ENCODE results near the gene TBX4.
A peak's percentile ranks its signal among the peaks of the same experiment; 100 is the strongest.

TBX4 gene

GRCh38 chr17:61412860-61413660 lies 39.2 kb upstream of the TBX4 start:
- TF ChIP-seq GLIS3 (CRISPR knock-in tag; IDR thresholded peaks at IDR 0.05) (no peak), TCF4 (CRISPR knock-in tag; IDR thresholded peaks at IDR 0.05; ENCODE audit: borderline replicate concordance) (0 out of 2 replicates have a peak, but pooled peaks have one; percentile 16)
- ATAC-seq, result peak; percentile 3

- TF ChIP-seq, protein P1, sequence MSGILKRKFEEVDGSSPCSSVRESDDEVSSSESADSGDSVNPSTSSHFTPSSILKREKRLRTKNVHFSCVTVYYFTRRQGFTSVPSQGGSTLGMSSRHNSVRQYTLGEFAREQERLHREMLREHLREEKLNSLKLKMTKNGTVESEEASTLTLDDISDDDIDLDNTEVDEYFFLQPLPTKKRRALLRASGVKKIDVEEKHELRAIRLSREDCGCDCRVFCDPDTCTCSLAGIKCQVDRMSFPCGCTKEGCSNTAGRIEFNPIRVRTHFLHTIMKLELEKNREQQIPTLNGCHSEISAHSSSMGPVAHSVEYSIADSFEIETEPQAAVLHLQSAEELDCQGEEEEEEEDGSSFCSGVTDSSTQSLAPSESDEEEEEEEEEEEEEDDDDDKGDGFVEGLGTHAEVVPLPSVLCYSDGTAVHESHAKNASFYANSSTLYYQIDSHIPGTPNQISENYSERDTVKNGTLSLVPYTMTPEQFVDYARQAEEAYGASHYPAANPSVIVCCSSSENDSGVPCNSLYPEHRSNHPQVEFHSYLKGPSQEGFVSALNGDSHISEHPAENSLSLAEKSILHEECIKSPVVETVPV (CRISPR knock-in tag; IDR thresholded peaks at IDR 0.05), result no peak
- no peak for TF ChIP-seq ISL1 (CRISPR knock-in tag; IDR thresholded peaks at IDR 0.05)
- TF ChIP-seq, protein P2, sequence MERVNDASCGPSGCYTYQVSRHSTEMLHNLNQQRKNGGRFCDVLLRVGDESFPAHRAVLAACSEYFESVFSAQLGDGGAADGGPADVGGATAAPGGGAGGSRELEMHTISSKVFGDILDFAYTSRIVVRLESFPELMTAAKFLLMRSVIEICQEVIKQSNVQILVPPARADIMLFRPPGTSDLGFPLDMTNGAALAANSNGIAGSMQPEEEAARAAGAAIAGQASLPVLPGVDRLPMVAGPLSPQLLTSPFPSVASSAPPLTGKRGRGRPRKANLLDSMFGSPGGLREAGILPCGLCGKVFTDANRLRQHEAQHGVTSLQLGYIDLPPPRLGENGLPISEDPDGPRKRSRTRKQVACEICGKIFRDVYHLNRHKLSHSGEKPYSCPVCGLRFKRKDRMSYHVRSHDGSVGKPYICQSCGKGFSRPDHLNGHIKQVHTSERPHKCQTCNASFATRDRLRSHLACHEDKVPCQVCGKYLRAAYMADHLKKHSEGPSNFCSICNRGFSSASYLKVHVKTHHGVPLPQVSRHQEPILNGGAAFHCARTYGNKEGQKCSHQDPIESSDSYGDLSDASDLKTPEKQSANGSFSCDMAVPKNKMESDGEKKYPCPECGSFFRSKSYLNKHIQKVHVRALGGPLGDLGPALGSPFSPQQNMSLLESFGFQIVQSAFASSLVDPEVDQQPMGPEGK (CRISPR knock-in tag; IDR thresholded peaks at IDR 0.05; ENCODE audit: borderline replicate concordance), result no peak
- TF ChIP-seq ZFP30 (CRISPR knock-in tag; IDR thresholded peaks at IDR 0.05), result no peak
- TF ChIP-seq PPARA (CRISPR knock-in tag; IDR thresholded peaks at IDR 0.05; ENCODE audit: borderline replicate concordance), result no peak
- no peak for TF ChIP-seq TSHZ2 (CRISPR knock-in tag; IDR thresholded peaks at IDR 0.05)
- no peak for TF ChIP-seq RARB (CRISPR knock-in tag; IDR thresholded peaks at IDR 0.05)
- TF ChIP-seq OSR1 (CRISPR knock-in tag; IDR thresholded peaks at IDR 0.05), result no peak
- no peak for TF ChIP-seq ARNTL (CRISPR knock-in tag; IDR thresholded peaks at IDR 0.05; ENCODE audit: borderline replicate concordance, low read depth)
- no peak for TF ChIP-seq ZNF565 (CRISPR knock-in tag; conservative IDR thresholded peaks at IDR 0.05; ENCODE audit: low read depth)
- no peak for TF ChIP-seq BACH2 (CRISPR knock-in tag; IDR thresholded peaks at IDR 0.05; ENCODE audit: borderline replicate concordance)
- TF ChIP-seq TOX (CRISPR knock-in tag; IDR thresholded peaks at IDR 0.05; ENCODE audit: borderline replicate concordance), result no peak
- no peak for TF ChIP-seq ZNF70 (CRISPR knock-in tag; IDR thresholded peaks at IDR 0.05)
- ATAC-seq, result no peak
Measured at GRCh38 chr17:61413661-61414126, 38.5 kb upstream of the TBX4 start.

DNA sequence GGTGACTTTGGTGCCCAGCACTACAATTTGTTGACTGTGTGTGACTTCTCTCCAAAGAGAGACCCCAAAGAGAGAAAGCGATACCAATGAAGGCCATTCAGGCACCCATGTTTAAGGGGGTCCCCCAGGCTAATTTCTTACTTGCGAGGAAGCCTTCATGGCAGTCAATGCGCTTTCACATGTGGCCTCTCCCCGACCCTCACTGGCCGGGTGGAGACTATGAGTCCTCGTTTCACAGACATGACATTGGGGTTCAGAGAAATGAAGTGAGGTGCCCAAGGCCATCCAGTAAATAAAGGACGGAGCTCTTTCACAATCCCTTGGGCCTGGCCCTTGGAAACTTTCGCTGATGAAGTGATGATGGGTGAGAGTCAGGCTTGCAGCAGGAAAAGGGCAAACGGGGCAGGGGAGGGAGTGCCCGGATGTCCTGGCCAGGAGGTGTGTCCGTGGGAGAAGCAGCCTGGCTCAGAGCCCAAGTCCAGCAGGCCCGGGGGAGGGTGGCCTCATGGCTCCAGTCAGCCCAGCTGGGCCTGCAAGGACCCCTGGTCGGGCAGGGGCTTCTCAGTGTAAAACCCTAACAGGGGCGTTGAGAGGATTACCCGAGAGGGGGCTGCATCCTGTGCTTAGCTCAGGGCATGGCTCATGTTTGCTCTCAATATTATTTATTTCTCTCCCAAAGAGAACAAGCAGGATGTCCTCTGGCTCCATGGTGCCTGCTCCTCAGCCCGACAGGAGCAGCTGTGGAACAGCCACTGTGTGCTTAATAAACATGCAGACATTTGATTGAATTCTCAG lies 37.9 kb upstream of the TBX4 start:
- TF ChIP-seq TOX (CRISPR knock-in tag; IDR thresholded peaks at IDR 0.05; ENCODE audit: borderline replicate concordance), result no peak
- TF ChIP-seq ZFP30 (CRISPR knock-in tag; IDR thresholded peaks at IDR 0.05), result 0 out of 2 replicates have a peak, but pooled peaks have one; percentile 10
- TF ChIP-seq CSDC2 (CRISPR knock-in tag; IDR thresholded peaks at IDR 0.05), result no peak
- no peak for TF ChIP-seq PPARA (CRISPR knock-in tag; IDR thresholded peaks at IDR 0.05; ENCODE audit: borderline replicate concordance)
- no peak for TF ChIP-seq ISL1 (CRISPR knock-in tag; IDR thresholded peaks at IDR 0.05)
- TF ChIP-seq ESRRG (CRISPR knock-in tag; IDR thresholded peaks at IDR 0.05), result peak; percentile 3; the same call in 1 of the 2 replicates
- peak; percentile 59; the same call in 1 of the 2 replicates for TF ChIP-seq GLIS3 (CRISPR knock-in tag; IDR thresholded peaks at IDR 0.05)
- TF ChIP-seq OSR1 (CRISPR knock-in tag; IDR thresholded peaks at IDR 0.05), result no peak
- TF ChIP-seq ZNF70 (CRISPR knock-in tag; IDR thresholded peaks at IDR 0.05), result no peak
- TF ChIP-seq ARNTL (CRISPR knock-in tag; IDR thresholded peaks at IDR 0.05; ENCODE audit: borderline replicate concordance, low read depth), result no peak
- ATAC-seq, result no peak

DNA sequence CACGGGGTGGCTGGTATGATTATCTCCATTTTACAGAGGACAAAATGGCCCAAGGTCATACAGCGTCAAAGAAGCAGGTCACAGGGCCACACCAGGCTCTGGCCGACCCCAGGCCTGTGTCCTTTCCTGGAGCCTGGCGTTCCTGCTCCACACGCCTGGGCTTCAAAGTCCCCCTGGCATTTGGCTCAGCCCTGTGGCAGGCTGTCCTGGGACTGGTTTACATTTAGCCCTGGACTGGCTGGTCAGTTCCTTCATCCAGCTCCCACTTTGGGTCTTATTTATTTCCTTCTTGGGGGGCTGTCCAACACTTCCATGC lies 37.3 kb upstream of the TBX4 start:
- no peak for ATAC-seq
- no peak for TF ChIP-seq PPARA (CRISPR knock-in tag; IDR thresholded peaks at IDR 0.05; ENCODE audit: borderline replicate concordance)
- TF ChIP-seq OSR1 (CRISPR knock-in tag; IDR thresholded peaks at IDR 0.05), result no peak
- TF ChIP-seq ARNTL (CRISPR knock-in tag; IDR thresholded peaks at IDR 0.05; ENCODE audit: borderline replicate concordance, low read depth), result no peak
- no peak for TF ChIP-seq TSHZ2 (CRISPR knock-in tag; IDR thresholded peaks at IDR 0.05)
- TF ChIP-seq CSDC2 (CRISPR knock-in tag; IDR thresholded peaks at IDR 0.05), result no peak
- TF ChIP-seq RARB (CRISPR knock-in tag; IDR thresholded peaks at IDR 0.05), result no peak
